K562 (cell line): ENCODE data around the gene DPAGT1. TPM values are rescaled to one million over a fixed set of nuclear protein-coding genes. Genes with fewer than 3 reads are reported as not detected.

Experiments used
- FOXP1 ChIP-seq: sonication (generic); formaldehyde crosslinking; IDR thresholded peaks from 2 replicates; pipeline ENCODE4 v1.8.0; 2022; ENCODE audit warnings: mild to moderate bottlenecking, missing genetic modification reagents
- LEF1 ChIP-seq: fragments of 450-650 bp; IDR thresholded peaks from 2 replicates; pipeline ENCODE4 v1.6.1; 2016; ENCODE audit warnings: mild to moderate bottlenecking
- NFATC3 ChIP-seq: fragments of 450-650 bp; IDR thresholded peaks from 2 replicates; pipeline ENCODE4 v1.6.1; 2017; ENCODE audit warnings: mild to moderate bottlenecking
- RFX7 ChIP-seq: fragments of 250-450 bp; sonication (Bioruptor Pico); IDR thresholded peaks from 2 replicates; pipeline ENCODE4 v1.5.1; 2021; ENCODE audit warnings: mild to moderate bottlenecking
- RHOXF2B ChIP-seq: fragments of 250-450 bp; sonication (Bioruptor Pico); conservative IDR thresholded peaks from 2 replicates; pipeline ENCODE4 v1.5.1; 2021
- ZNF408 ChIP-seq: fragments of 250-450 bp; sonication (Bioruptor Pico); IDR thresholded peaks from 2 replicates; pipeline ENCODE4 v1.4.0; 2020; ENCODE audit warnings: low read depth, mild to moderate bottlenecking, moderate library complexity
- polyA plus RNA-seq, 8 experiments: library from polyadenylated mRNA; depleted of rRNA in 4 of 8; stranded (reverse) in 5 of 8; unstranded in 3 of 8; fragments of >200 nt; fragmentation: Nextera tagmentation in 2 of 8; fragmentation: Illumina TruSeq in 1 of 8; extraction: Ambion mirVana in 2 of 8; extraction: Trizol in 1 of 8; gene quantifications; 2 replicates each; pipeline versions ENCODE4 v1.2.1 to v1.2.3, GENCODE V29; 2011 to 2014; ENCODE audit warnings: inconsistent platforms in 1 of 8, missing spikeins in 1 of 8
- total RNA-seq, 7 experiments: library from RNA; depleted of rRNA in 6 of 7; stranded (reverse); fragments of >200 nt in 6 of 7; fragmentation: Illumina TruSeq in 2 of 7; extraction: Trizol in 2 of 7; gene quantifications; 2 replicates each; pipeline versions ENCODE4 v1.2.1 to v1.2.3, GENCODE V29; 2011 to 2021; ENCODE audit warnings: low replicate concordance in 1 of 7
- TF ChIP-seq, protein P1 (sequence below), 2 experiments: fragments of 450-650 bp; IDR thresholded peaks; 2 replicates each; pipeline ENCODE4 v1.6.1; 2018; ENCODE audit warnings: mild to moderate bottlenecking in 2 of 2, low read depth in 1 of 2; ENCODE audit not compliant: partially characterized antibody in 2 of 2
- TF ChIP-seq, protein P2 (sequence below): fragments of 250-450 bp; sonication (Bioruptor Pico); IDR thresholded peaks from 2 replicates; pipeline ENCODE4 v1.9.0; 2021; ENCODE audit warnings: mild to moderate bottlenecking, inconsistent platforms
- TF ChIP-seq, protein P3 (sequence below): fragments of 450-650 bp; IDR thresholded peaks from 2 replicates; pipeline ENCODE4 v1.6.1; 2016; ENCODE audit warnings: missing biosample characterization, missing genetic modification characterization
- TF ChIP-seq, protein P4 (sequence below): fragments of 250-450 bp; sonication (Bioruptor Pico); IDR thresholded peaks from 2 replicates; pipeline ENCODE4 v1.8.0; 2022; ENCODE audit warnings: inconsistent platforms, mild to moderate bottlenecking, moderate library complexity, borderline replicate concordance
- TF ChIP-seq, protein P5 (sequence below): fragments of 450-650 bp; formaldehyde crosslinking; IDR thresholded peaks from 2 replicates; pipeline ENCODE4 v1.4.0; 2020; ENCODE audit warnings: mild to moderate bottlenecking, moderate library complexity

Gene DPAGT1
- total and polyA plus RNA-seq, 9 of the 15 experiments (the other 6 are each of a cell fraction or from before 2014, with no cell fraction given) = 29.9 to 135 (median 85.0) TPM

DNA sequence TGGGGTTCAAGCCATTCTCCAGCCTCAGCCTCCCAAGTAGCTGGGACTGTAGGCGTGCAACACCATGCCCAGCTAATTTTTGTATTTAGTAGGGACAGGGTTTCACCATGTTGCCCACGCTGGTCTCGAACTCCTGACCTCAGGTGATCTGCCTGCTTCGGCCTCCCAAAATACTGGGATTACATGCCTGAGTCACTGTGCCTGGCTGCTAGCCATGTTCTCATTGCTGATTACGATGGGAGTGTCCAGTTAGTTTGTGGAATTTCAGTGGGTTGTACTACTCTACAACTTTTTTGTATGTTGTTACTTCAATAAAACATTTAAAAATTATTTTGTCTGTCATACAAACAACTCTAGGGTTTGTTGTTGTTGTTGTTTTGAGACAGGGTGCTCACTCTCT is 38.9 kb downstream of the DPAGT1 start (continued):
- TF ChIP-seq, protein P1, sequence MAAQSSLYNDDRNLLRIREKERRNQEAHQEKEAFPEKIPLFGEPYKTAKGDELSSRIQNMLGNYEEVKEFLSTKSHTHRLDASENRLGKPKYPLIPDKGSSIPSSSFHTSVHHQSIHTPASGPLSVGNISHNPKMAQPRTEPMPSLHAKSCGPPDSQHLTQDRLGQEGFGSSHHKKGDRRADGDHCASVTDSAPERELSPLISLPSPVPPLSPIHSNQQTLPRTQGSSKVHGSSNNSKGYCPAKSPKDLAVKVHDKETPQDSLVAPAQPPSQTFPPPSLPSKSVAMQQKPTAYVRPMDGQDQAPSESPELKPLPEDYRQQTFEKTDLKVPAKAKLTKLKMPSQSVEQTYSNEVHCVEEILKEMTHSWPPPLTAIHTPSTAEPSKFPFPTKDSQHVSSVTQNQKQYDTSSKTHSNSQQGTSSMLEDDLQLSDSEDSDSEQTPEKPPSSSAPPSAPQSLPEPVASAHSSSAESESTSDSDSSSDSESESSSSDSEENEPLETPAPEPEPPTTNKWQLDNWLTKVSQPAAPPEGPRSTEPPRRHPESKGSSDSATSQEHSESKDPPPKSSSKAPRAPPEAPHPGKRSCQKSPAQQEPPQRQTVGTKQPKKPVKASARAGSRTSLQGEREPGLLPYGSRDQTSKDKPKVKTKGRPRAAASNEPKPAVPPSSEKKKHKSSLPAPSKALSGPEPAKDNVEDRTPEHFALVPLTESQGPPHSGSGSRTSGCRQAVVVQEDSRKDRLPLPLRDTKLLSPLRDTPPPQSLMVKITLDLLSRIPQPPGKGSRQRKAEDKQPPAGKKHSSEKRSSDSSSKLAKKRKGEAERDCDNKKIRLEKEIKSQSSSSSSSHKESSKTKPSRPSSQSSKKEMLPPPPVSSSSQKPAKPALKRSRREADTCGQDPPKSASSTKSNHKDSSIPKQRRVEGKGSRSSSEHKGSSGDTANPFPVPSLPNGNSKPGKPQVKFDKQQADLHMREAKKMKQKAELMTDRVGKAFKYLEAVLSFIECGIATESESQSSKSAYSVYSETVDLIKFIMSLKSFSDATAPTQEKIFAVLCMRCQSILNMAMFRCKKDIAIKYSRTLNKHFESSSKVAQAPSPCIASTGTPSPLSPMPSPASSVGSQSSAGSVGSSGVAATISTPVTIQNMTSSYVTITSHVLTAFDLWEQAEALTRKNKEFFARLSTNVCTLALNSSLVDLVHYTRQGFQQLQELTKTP (IDR thresholded peaks at IDR 0.05; ENCODE audit: low read depth in 1 of 2, partially characterized antibody in 2 of 2) = peak in 1 of 2 experiments; percentile 36
- TF ChIP-seq, protein P2, sequence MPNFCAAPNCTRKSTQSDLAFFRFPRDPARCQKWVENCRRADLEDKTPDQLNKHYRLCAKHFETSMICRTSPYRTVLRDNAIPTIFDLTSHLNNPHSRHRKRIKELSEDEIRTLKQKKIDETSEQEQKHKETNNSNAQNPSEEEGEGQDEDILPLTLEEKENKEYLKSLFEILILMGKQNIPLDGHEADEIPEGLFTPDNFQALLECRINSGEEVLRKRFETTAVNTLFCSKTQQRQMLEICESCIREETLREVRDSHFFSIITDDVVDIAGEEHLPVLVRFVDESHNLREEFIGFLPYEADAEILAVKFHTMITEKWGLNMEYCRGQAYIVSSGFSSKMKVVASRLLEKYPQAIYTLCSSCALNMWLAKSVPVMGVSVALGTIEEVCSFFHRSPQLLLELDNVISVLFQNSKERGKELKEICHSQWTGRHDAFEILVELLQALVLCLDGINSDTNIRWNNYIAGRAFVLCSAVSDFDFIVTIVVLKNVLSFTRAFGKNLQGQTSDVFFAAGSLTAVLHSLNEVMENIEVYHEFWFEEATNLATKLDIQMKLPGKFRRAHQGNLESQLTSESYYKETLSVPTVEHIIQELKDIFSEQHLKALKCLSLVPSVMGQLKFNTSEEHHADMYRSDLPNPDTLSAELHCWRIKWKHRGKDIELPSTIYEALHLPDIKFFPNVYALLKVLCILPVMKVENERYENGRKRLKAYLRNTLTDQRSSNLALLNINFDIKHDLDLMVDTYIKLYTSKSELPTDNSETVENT (CRISPR knock-in tag) = no peak
- TF ChIP-seq, protein P3, sequence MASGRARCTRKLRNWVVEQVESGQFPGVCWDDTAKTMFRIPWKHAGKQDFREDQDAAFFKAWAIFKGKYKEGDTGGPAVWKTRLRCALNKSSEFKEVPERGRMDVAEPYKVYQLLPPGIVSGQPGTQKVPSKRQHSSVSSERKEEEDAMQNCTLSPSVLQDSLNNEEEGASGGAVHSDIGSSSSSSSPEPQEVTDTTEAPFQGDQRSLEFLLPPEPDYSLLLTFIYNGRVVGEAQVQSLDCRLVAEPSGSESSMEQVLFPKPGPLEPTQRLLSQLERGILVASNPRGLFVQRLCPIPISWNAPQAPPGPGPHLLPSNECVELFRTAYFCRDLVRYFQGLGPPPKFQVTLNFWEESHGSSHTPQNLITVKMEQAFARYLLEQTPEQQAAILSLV = no peak
- no peak for TF ChIP-seq FOXP1
- TF ChIP-seq, protein P4, sequence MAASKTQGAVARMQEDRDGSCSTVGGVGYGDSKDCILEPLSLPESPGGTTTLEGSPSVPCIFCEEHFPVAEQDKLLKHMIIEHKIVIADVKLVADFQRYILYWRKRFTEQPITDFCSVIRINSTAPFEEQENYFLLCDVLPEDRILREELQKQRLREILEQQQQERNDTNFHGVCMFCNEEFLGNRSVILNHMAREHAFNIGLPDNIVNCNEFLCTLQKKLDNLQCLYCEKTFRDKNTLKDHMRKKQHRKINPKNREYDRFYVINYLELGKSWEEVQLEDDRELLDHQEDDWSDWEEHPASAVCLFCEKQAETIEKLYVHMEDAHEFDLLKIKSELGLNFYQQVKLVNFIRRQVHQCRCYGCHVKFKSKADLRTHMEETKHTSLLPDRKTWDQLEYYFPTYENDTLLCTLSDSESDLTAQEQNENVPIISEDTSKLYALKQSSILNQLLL (CRISPR knock-in tag) = no peak
- TF ChIP-seq ZNF408 = no peak
- no peak for TF ChIP-seq NFATC3
- no peak; the same call in 1 of the 2 replicates for TF ChIP-seq LEF1
- no peak for TF ChIP-seq RHOXF2B (CRISPR knock-in tag)
- TF ChIP-seq RFX7 (CRISPR knock-in tag) = no peak
- TF ChIP-seq, protein P5, sequence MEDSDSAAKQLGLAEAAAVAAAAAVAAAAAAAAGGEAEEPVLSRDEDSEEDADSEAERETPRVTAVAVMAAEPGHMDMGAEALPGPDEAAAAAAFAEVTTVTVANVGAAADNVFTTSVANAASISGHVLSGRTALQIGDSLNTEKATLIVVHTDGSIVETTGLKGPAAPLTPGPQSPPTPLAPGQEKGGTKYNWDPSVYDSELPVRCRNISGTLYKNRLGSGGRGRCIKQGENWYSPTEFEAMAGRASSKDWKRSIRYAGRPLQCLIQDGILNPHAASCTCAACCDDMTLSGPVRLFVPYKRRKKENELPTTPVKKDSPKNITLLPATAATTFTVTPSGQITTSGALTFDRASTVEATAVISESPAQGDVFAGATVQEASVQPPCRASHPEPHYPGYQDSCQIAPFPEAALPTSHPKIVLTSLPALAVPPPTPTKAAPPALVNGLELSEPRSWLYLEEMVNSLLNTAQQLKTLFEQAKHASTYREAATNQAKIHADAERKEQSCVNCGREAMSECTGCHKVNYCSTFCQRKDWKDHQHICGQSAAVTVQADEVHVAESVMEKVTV (CRISPR knock-in tag) = no peak
